Measurements from ENCODE around the gene ADK. TPM values are rescaled to one million over a fixed set of nuclear protein-coding genes. Genes with fewer than 3 reads are reported as not detected.
A peak's percentile ranks its signal among the peaks of the same experiment; 100 is the strongest.
"Not testable (repeated sequence)": the region's sequence is repeated elsewhere in the genome, so short reads cannot be mapped to it uniquely, and the experiment has no call there.

ADK gene
- total RNA-seq, 4 donors from 2014 or later: 42.3 to 46.3 (median 42.9) TPM

DNA sequence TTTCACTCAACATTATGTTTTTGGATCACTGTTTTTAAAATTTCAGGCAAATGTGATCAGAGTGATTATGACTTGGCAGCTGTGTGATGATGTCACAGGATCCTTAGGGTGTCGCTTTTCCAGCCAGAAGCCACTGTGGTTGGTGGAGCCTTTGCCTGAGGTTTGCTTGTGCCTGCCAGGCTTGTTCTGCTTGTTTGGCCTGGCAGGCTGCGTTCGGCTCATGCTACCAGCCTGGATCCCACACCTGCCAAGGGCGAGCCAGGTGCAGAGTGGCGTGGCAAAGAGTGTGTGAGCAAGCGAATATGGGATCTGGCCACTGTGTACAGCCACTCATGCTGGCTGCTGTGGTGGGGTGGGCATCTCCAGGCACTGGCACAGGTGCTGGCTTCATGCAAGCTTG lies 55.7 kb downstream of the ADK start:
- intact Hi-C loops (cut with DNase I; ENCODE audit: low total_unique reads): no loop called here
- TF ChIP-seq, protein P1, sequence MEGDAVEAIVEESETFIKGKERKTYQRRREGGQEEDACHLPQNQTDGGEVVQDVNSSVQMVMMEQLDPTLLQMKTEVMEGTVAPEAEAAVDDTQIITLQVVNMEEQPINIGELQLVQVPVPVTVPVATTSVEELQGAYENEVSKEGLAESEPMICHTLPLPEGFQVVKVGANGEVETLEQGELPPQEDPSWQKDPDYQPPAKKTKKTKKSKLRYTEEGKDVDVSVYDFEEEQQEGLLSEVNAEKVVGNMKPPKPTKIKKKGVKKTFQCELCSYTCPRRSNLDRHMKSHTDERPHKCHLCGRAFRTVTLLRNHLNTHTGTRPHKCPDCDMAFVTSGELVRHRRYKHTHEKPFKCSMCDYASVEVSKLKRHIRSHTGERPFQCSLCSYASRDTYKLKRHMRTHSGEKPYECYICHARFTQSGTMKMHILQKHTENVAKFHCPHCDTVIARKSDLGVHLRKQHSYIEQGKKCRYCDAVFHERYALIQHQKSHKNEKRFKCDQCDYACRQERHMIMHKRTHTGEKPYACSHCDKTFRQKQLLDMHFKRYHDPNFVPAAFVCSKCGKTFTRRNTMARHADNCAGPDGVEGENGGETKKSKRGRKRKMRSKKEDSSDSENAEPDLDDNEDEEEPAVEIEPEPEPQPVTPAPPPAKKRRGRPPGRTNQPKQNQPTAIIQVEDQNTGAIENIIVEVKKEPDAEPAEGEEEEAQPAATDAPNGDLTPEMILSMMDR (IDR thresholded peaks at IDR 0.05): no peak
- no peak for TF ChIP-seq POLR2A (IDR thresholded peaks at IDR 0.05)
- 53 to 69% methylated on average over 6 of the region's 6 CpGs for WGBS, 2 donors
- H3K4me3 ChIP-seq (ENCODE audit: low read depth, poor library complexity, severe bottlenecking): no peak overlapping the region
- DNase-seq (ENCODE audit: low spot score in 2 of 2): peak in 1 of 2 donors; percentile 44

DNA sequence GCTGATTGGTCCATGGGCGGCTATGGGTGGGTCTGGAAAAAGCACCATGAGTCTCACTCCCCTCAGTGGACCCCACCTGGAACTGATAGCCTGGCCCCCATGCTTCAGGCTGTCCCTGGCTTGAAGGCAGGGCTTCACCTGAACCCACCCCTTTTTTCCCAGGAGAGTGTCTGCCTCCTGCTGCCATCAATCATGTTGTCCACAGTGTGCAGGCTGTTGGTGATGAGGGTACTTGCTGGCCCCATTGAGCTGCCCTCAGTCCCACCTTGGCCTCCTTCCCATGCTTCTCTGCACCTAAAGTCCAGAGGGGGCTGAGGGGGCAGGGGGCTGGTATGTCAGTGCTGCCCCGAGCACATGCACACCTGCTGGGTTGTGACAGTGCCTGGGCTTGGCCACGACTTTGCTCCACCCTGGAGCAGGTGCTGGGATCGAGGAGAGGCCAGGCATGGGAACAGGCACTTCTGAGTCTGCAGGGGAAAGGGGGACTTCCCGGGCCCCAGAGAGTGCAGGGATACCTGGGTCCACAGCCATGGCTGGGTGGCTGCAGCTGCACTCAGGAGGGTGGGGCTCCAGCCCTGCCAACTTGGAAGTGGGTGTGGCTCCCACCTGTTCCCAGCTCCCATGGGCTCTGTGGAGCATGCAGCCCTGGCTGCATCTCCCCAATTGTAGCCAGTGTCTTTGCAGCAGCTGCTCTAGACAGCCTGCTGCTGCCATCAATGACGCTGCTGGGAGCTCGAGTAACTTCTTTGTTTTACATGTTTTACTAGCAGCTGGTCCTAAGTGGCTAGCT lies 56.9 kb downstream of the ADK start:
- H3K4me3 ChIP-seq (ENCODE audit: low read depth, poor library complexity, severe bottlenecking): no peak overlapping the region
- DNase-seq (ENCODE audit: low spot score in 2 of 2): no peak
- 51 to 61% methylated on average over 7 of the region's 7 CpGs for WGBS, 2 donors
- TF ChIP-seq POLR2A (IDR thresholded peaks at IDR 0.05): no peak
- TF ChIP-seq, protein P1 (IDR thresholded peaks at IDR 0.05): no peak
- intact Hi-C loops (cut with DNase I; ENCODE audit: low total_unique reads): no loop called here

GRCh38 chr10:74208997-74209396 lies 58.0 kb downstream of the ADK start:
- intact Hi-C loops (cut with DNase I; ENCODE audit: low total_unique reads): no loop called here
- WGBS, 2 donors: 68 to 91% methylated on average over 3 of the region's 3 CpGs
- TF ChIP-seq POLR2A (IDR thresholded peaks at IDR 0.05): no peak
- TF ChIP-seq, protein P1 (IDR thresholded peaks at IDR 0.05): no peak
- no peak for DNase-seq (ENCODE audit: low spot score in 2 of 2)
- no peak overlapping the region for H3K4me3 ChIP-seq (ENCODE audit: low read depth, poor library complexity, severe bottlenecking)

DNA sequence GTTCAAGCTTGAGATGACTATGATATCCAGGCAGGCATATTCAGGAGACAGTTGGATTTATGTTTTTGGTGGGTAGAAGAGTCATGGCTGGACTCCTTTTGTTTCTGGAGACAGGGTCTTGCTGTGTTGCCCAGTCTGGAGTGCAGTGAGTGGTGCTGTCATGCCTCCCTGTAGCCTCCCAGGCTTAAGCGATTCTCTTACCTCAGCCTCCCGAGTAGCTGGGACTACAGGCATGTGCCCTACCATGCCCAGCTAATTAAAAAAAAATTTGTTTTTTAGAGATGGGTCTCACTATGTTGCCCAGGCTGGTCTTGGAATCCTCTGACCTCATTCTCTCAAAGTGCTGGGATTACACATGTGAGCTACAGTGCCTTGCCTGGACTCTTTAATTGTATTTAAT lies 62.0 kb downstream of the ADK start:
- no peak overlapping the region for H3K4me3 ChIP-seq (ENCODE audit: low read depth, poor library complexity, severe bottlenecking)
- no peak for DNase-seq (ENCODE audit: low spot score in 2 of 2)
- 92 to 94% methylated on average over 2 of the region's 2 CpGs for WGBS, 2 donors
- TF ChIP-seq POLR2A (IDR thresholded peaks at IDR 0.05): no peak
- TF ChIP-seq, protein P1 (IDR thresholded peaks at IDR 0.05): no peak
- intact Hi-C loops (cut with DNase I; ENCODE audit: low total_unique reads): loop anchor here (10.0 kb wide), 1 partner anchor 68 kb away; no protein-coding TSS in a partner anchor

GRCh38 chr10:74213571-74214162 lies 62.6 kb downstream of the ADK start:
- TF ChIP-seq POLR2A (IDR thresholded peaks at IDR 0.05): no peak
- TF ChIP-seq, protein P1 (IDR thresholded peaks at IDR 0.05): no peak
- DNase-seq (ENCODE audit: low spot score in 2 of 2): no peak
- WGBS, 2 donors: 71 to 76% methylated on average over 3 of the region's 3 CpGs

DNA sequence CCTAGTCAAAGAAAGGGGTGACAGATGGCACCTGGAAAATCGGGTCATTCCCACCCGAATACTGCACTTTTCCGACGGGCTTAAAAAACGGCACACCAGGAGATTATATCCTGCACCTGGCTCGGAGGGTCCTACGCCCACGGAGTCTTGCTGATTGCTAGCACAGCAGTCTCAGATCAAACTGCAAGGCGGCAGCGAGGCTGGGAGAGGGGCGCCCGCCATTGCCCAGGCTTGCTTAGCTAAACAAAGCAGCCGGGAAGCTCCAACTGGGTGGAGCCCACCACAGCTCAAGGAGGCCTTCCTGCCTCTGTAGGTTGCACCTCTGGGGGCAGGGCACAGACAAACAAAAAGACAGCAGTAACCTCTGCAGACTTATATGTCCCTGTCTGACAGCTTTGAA lies 66.1 kb downstream of the ADK start:
- intact Hi-C loops (cut with DNase I; ENCODE audit: low total_unique reads): loop anchor here (10.0 kb wide), 1 partner anchor 72 kb away; no protein-coding TSS in a partner anchor
- not testable (repeated sequence) for H3K4me3 ChIP-seq (ENCODE audit: low read depth, poor library complexity, severe bottlenecking); DNase-seq (ENCODE audit: low spot score in 2 of 2)
- WGBS, 2 donors: 92 to 99% methylated on average over 13 of the region's 13 CpGs

More at GRCh38 chr10:74213571-74214162, 62.6 kb downstream of the ADK start:
- intact Hi-C loops (cut with DNase I; ENCODE audit: low total_unique reads): loop anchor here (10.0 kb wide), 1 partner anchor 69 kb away; no protein-coding TSS in a partner anchor
- H3K4me3 ChIP-seq (ENCODE audit: low read depth, poor library complexity, severe bottlenecking): no peak overlapping the region

DNA sequence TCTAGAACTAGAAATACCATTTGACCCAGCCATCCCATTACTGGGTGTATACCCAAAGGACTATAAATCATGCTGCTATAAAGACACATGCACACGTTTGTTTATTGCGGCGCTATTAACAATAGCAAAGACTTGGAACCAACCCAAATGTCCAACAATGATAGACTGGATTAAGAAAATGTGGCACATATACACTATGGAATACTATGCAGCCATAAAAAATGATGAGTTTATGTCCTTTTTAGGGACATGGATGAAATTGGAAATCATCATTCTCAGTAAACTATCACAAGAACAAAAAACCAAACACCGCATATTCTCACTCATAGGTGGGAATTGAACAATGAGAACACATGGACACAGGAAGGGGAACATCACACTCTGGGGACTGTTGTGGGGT lies 71.4 kb downstream of the ADK start:
- intact Hi-C loops (cut with DNase I; ENCODE audit: low total_unique reads); DNase-seq (ENCODE audit: low spot score in 2 of 2); H3K4me3 ChIP-seq (ENCODE audit: low read depth, poor library complexity, severe bottlenecking): not testable (repeated sequence)
- 84 to 97% methylated on average over 3 to 4 of the region's 4 CpGs for WGBS, 2 donors

Measured in lower leg skin (tissue), 4 donors.